Embryonic facial prominence (tissue), 1 donor: ENCODE results near the gene POLR2L.

ENCODE experiments used
- DNase-seq: peaks from one replicate; pipeline ENCODE4 v3.0.0-alpha.2; 2016; ENCODE audit errors: extremely low spot score

The POLR2L gene

DNA sequence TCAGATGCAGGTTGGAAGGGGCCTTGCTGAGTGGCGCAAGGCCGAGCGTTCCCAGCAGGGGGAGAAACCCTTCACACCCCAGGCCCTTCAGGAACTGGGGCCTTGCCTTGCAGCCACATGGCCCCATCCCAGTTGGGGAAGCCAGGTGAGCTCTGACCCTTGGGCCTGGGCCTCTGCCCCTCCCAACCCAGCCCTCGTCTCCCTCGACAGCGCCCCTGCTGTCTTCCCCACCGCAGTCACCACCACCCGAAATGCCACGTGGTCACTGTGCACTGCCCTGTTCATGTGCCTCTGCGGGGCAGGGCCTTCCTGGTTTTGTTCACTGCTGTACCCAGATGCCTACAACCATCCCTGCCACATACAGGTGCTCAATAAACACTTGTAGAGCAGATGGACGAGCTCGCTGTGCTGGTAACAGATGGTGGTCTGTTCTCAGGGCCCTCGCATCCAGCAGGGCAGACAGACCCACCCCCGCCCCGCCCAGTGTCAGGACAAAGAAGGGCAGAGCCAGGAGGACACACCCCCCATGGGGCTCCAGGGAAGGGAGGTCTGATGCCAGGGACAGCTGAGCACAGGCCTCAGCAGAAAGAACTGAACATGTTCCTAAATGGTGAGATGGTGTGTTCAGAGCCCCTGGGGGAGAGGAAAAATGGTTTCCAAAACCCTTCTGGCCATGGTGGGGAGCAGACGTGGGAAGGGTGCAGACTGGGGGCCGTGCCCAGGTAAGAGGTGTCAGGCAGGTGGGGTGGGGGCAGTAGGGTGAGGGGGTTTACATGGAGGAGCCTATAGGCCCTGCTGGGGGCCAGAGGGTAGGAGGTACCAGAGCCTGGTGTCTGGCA lies 3.7 kb downstream of the POLR2L start:
- DNase-seq = no peak

DNA sequence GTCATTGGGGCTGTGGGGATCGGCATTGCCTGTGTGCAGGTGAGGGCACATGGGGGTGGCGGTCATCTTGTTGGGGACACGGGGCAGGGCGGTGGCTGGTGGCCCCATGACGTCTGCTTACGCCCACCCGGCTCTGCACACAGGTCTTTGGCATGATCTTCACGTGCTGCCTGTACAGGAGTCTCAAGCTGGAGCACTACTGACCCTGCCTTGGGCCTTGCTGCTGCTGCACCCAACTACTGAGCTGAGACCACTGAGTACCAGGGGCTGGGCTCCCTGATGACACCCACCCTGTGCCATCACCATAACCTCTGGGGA lies 4.4 kb downstream of the POLR2L start:
- DNase-seq = no peak

DNA sequence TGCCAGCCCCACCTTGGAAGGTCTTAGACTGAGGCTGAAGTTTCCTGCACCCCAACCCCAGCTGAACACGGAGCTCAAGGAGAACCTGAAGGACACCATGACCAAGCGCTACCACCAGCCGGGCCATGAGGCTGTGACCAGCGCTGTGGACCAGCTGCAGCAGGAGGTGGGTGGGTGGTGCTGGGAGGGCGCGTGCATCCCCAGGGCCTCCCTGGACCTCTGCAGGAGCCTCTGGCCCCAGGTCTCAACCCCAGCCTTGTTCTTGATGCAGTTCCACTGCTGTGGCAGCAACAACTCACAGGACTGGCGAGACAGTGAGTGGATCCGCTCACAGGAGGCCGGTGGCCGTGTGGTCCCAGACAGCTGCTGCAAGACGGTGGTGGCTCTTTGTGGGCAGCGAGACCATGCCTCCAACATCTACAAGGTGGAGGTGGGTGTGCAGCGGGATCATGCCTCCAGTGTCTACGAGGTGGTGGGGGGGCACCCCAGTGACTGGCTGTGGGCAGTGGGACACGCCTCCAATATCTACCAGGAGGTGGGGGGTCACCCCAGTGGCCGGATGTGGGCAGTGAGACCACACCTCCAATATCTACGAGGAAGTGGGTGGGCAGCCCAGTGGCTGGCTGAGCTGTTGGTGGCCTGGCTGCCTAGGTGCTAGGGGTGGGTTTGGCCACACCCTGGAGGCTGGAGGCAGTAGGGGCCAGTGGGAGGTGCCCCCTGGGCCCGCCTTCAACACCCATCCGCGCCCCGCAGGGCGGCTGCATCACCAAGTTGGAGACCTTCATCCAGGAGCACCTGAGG lies 4.9 kb downstream of the POLR2L start:
- DNase-seq = no peak

DNA sequence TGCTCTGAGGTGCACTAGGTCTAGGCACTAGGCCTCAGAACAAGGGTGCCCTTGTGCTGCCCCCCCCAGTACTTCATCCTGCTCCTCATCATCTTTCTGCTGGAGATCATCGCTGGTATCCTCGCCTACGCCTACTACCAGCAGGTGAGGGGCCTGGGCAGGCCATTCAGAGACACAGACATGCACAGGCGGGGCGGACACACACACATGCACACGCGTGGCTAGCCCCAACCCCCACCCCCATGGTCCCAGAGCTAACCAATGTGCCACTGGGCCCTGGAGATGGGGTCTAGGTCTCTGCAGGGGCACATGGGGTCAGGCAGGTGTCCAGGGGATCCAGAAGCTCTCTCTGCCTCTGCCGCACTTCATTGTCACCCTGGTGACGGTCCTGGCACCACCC lies 5.6 kb downstream of the POLR2L start:
- no peak for DNase-seq

DNA sequence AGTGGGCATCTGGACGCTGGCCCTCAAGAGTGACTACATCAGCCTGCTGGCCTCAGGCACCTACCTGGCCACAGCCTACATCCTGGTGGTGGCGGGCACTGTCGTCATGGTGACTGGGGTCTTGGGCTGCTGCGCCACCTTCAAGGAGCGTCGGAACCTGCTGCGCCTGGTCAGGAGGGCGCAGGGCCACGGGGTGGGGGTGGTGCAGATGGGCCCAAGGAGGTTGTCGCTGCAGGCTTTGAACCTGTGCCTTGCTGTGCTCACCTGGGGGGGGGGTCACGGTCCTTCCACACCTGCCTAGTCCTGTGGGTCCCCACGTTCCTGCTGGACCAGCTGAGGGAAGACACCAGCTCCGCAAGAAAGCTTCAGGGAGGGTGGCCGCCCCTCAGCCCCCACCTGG lies 6.1 kb downstream of the POLR2L start:
- DNase-seq = no peak

DNA sequence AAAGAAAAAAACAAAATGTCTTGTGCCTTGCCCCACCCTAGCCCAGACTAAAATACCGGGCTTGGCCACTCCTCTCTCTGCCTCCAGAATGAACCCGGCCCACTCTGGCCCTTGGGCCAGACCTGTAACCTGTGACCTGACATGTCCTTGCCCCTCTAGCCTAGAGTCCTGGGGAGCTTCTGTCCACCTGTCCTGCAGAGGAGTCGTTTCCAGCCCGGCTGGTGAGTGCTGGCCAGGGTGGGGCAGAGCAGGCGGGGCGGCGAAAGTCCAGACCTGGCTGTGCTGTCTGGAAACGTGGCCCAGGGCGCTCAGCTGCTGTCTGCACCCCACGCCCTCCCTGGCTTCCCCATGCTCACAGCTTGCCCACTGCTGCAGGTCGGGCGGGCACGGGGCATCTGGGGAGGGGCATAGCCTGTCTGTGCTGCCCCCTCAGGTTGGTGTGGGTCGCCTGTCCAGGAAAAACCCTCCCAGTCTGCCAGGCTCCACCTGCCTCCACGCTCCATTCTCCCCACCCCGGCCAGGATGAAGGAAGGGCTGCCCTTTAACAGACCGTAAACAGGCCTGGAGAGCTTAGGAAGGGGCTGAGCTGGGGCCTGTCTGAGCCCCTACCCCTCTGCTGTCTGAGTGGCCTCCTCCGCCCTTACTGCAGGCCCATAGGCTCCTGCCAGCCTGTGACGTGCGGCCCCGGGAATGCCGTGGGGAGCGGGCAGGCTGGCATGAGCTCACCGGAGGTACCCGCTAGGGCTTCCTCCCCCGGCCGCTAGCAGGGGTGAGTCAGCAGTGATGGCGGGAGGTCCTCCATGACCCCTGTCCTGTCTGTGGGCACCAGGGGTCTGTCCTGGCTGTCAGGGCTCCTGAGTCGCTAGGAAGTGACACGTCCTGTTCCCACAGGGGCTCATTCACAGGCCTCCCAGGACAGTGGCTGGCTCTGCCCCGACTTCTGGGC lies 7.7 kb downstream of the POLR2L start:
- no peak for DNase-seq

DNA sequence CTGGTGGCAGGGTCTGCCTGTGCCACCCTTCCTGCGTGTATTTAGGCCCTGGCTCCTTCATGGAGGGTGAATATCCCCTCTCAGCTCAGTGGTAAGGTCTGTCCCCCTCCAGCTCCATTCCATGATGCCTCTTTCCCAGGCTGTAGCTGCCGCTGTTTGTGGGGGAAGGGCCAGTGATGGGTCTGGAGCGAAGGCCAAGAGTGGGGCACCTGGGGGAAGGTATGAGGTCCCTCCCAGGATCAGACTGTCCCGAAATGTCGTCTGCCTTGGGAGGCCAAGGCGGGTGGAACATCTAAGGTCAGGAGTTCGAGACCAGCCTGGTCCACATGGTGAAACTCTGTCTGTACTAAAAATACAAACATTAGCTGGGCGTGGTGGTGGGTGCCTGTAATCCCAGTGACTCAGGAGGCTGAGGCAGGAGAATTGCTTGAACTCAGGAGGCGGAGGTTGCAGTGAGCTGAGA lies 8.4 kb downstream of the POLR2L start:
- DNase-seq = no peak

DNA sequence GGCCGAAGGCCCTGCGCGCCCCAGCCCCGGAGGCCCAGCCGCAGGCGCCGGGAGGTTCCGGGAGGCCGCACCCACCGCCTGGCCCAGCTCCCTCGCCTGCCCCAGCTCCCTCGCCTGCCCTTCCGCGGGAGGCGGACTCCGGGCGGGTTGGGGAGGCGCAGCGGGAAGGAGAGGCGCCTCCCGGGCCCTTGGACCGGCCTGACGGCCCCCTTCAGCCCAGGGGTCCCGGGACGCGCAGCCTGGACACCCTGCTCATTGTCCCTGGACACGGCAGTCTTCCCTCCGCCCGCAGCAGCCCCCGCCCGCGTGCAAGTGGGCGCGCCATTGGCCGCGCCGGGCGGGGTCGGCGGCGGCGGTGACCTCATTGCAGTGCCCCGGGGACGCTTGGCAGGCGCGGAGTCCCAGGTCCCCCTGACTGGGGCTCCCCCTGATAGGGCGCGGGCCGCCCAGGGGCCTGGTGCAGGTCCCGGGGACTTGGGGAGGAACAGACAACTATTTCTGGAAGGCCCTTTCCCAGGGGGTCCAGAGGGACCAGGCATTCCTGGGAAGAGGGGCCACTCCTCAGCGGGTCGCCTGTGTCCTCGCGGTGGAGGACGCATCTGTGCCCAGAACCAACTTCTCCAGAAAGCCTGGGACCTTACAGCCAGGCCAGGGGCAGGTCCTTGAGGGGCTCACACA lies 9.1 kb downstream of the POLR2L start:
- DNase-seq = no peak

DNA sequence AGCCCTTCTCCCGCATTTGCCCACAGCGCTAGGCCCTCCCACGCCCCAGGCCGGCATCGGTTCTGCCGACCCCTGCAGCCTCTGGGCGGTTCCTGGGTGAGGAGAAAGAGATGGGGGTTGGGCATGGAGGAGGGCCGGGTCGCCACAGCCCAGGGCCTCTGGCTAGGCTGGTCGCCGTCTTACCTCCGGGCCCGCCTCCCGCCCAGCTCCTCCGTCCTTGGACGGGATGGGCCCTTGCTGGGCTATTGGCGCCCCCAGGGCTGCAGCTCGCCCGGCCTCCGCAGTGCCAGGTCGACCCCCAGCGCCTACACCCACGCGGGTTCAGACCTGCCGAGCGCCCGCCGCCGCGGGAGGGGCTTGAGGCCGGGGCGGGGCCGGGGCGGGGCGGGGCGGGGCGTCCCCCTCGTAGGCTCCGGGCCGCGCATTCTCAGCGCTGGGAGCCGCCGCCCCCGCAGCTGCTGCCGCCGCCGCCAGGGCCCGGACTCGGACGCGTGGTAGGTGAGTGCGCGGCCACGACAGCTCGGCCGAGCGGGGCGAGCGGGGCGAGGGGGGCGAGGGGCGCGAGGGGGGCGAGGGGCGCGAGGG lies 9.7 kb downstream of the POLR2L start, which contains the start of gene CD151:
Gene CD151 (plus strand): TSS at position 424 of the 585 bp plus-strand sequence. CDS start 3,118 bp downstream, outside the sequence.
- no peak for DNase-seq

DNA sequence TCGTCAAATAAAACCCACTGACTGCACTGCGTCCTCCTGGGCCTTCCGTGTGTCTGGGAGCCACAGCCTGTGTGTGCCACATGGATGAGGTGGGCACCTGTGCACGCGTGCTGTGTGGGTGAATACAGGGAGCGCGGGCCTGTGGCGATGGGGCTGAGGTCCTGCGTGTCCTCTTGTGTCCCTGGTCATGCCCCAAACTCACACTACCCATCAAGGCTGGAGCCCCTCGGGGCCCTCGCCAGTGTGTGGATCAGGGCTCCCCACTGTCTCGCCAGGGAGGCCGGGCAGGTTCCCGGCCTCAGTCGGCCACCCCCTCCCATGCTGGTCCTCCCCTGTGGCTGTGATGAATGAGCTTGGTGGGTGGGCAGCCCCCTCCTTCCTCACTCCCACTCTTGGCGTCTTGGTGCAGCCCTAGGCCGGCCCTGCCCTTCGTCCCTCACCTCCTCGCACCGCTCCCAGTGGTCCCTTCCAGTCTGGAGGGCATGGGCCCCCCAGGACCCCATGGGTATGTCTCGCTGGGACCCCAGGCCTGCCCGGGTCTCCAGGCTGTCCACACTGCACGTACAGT lies 10.3 kb downstream of the POLR2L start:
- DNase-seq = no peak

DNA sequence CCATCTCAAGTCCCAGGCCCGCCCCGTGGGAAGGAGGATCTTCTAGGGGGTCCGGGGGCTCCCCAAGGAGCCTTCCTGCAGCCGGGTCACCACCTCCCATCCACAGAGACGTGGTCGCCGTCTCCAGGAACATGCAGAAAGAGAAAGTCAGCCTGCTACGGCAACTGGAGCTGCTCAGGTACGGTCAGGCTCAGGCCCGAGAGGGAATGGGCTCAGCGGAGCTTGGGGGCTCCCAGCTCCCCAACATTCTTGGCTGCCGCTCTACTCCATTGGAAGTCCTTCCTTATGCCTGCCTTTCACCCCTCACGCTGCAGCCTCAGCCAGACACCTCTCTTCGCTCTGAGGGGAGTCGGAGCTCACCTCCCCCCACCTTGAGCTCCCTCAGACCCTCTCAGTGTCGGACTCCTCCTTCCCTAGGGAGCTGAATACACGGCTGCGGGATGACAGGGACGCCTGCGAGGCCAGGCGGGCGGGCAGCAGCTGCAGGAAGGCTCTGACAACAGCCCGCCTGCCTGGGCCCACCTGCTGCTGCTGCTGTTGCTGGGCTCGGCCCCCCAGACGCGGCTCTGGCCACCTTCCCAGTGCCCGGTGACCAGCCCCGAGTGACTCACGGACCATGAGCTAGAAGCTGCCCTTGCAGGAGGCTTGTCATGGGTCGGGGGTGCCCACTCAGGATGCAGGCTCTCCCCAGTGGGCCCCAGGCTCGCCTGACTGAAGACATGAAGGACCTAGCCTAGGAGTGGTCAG lies 11.0 kb downstream of the POLR2L start:
- no peak for DNase-seq

DNA sequence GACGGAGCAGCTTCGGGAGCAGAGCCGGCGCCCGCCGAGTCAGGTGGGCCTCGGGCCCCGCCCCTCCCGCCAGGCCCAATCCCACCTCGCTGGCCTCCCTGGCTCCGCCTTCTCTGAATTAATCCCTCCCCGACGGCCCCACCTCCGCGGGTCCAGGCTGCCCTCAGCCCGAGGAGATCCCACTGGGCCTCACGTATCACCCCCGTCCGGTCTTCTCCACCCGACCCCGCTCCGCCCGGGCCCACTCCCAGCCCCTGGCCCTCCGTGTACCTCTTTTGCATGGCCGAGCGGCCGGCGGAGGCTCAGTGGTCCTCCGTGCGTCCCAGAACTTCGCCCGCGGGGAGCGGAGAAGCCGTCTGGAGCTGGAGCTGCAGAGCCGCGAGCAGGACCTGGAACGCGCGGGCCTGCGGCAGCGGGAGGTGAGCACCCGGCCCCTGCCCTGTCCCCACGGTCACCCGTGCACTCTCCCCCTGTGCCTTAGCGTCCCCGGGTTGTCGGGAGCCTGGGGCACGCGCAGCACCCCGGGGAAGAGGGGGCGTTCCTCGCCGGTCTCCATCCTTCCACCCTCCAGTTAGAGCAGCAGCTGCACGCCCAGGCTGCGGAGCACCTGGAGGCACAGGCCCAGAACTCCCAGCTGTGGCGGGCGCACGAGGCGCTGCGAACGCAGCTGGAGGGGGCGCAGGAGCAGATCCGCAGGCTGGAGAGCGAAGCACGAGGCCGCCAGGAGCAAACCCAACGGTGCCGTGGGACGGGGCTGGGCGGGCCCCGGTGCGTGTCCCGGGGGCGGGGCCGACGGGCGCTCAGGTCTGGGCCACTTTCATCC lies 11.8 kb downstream of the POLR2L start:
- no peak for DNase-seq

DNA sequence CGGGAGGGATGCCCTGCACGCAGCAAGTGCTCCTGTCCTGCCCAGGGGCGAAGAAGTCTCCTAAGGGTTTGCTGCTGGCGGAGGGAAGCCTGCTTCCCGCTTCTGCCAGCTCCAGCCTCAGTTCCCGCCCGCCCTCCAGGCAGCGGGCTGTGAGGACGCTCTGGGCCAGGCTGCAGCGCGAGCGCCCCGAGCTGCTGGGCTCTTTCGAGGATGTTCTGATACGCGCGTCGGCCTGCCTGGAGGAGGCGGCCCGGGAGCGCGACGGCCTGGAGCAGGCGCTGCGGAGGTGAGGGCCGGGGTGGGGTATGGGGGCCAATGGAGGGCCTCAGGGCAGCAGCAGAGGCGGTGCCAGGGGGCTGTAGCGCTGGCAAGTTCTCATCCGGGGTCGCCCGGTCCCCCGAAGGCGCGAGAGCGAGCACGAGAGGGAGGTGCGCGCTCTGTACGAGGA lies 12.5 kb downstream of the POLR2L start:
- DNase-seq = no peak

DNA sequence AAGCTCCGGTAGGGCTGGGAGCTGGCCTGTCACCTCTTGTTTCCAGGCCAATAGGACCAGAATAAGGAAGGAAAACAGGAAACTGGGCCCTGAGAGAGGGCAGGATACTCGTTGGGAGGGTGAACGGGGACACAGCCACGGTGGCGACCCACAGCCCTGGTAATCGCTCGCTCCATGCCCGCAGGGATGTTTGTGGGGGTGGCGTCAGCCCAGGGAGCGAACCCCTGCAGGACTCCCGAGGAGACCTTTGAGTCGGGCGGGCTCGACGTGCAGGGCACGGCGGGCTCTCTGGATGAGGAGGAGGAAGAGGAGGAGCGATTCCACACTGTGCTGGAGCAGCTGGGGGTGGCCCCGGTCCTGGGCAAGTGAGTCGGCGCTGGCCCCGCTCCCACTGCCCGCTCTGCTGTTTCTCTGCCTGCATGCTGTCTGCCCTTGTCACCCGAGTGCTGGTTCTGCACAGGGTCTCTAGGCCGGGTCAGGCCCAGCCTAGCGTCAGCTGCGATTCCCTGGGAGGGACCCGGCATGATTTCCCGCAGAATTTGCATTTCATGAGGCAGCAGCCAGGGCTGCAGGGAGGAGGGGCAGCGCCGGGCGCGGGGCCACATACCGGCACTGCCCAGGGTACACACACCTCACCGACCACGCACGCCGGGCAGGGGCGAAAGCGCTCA lies 13.0 kb downstream of the POLR2L start:
- DNase-seq = no peak

DNA sequence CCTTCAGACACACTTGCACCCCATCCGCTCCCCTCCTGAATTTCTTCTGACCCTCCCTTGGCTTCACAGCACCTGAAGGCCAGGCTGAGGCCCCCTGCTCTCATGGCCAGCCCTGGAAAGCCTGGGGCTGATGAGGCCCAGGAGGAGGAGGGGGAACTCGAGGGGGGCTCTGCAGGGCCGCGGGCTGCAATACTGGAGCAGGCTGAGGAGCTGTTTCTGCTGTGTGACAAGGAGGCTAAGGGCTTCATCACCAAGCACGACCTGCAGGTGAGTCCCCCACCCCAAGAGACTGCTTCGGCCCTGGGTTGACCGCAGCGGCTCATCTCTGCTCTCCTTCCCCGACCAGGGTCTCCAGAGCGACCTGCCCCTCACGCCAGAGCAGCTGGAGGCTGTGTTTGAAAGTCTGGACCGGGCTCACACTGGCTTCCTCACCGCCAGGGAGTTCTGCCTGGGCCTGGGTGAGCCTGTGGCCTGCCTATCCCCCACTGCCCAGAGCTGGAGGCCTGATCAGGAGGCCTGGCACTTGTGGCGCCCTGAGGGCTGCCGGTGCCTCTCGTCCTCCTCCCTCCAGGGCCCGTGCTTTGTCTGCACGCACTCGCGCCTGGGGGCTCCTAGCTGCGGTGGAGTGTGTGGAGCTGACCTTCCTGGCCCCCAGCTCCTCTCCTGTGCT lies 13.7 kb downstream of the POLR2L start:
- DNase-seq = no peak

DNA sequence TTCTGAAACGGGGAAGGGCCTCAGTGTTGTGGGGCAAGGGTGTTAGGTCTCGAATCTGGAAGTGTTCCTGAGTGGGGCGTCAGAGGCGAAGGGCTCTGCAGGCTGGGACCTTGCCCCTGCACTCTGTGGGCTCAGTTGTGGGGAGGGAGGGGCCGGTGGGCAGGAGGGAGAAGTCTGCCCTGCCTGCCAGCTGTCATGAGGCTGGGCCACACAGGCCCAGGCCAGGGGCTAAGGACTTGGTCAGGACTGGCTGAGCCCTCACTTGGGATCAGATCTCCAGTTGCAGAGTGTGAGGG lies 14.5 kb downstream of the POLR2L start, which contains the start of gene CRACR2B:
Gene CRACR2B (plus strand): TSS at position 23 of the 296 bp plus-strand sequence. CDS start 689 bp downstream, outside the sequence.
- DNase-seq = no peak

DNA sequence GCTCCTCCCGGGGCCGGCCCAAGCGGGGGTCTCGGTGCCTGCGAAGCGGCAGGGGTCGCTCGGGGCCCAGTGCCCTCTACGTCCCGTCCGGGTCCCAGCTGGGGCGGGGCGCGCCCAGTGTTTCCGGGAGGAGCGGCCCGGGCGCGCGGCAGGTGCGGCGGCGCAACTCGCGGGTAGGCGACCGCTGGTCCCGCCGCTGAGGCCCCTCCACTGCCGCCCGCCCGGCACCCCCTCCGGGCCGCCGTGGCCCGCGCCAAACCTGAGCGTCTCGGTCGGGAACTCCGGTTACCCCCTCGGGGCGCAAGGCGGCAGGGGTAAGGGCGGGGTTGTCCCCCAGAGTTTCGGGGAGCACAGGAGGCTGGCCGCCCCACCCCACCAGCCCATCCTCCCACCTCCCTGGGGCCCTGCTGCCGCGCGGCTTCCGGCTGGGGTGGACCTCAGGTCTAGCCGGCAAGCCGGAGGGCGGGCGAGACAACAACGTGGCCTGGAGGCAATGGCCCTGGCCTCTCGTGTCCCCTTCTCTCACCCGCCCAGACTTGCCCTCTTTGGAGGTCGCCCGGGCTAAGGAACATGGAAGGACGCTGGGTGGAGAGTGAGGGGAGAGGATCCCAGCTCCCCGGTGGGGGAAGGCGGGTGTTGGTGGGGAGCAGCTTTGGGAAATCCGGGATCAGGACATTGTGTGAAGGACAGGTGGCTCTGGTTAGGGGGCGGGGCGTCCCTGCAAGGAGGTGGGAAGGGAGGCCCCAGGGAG lies 15.0 kb downstream of the POLR2L start:
- DNase-seq = no peak
